GM21367 (cell line): ENCODE results near the gene HSPA12B.

Experiments used
- ATAC-seq: cut with Tn5 transposase; IDR thresholded peaks from one replicate; pipeline ENCODE4 v1.9.1; 2021; ENCODE audit not compliant: unreplicated experiment

The HSPA12B gene

DNA sequence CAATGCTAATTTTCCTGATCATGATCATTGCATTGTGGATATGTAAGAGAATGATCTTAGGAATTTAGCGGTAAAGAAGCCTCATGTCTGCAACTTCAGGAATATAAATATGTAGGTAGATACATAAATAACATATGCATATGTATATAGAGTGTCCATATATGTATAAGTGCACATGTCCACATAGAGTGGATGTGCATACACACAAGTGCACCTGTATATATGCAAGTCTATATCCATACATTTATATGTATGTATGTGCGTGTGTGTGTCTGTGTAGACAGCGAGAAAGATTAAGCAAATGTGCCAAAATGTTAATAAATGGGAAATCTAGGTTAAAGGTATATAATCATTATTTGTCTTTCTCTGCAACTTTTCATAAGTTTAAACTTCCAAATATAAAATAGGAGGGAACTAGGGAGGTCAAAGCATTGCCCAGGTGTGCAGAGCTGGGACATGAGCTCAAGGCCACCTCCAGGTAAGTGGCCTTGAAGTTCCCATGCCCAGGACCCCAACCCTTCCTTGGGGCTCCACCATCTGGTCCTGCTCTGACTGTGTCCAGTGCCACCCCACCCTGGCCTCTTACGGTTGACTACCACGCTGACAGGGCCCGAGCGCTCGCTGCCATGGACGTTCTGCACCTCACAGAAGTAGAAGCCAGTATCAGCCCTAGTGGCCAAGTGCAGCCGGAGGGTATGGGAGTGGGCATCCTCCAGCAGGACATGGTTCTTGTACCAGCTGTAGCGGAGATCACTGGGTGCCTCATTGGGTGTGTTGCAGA is 29.7 kb upstream of the HSPA12B start:
- ATAC-seq, result no peak

DNA sequence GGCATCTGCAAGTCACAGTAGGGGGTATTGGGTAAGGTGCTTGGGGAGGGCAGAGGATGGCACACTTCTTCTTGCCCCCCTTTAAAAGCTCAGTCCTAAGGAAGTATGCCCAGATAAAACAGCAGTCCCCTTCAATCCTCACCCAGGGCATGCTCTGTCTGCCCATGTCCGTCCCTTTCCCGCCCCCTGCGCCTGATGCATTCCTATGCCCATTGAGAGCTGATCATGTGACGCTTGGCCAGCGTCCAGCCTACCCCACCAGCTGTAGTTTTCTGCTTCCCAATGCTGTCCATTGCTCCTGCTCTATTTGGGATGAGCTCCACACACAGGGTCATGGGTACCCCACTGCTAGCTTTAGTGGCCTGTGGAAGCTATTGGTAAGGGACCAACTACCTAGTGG is 28.4 kb upstream of the HSPA12B start:
- ATAC-seq, result no peak

- ATAC-seq, result no peak
These were observed 27.0 kb upstream of the HSPA12B start for GRCh38 chr20:3705491-3705969.

GRCh38 chr20:3705970-3706739 is 26.3 kb upstream of the HSPA12B start:
- no peak for ATAC-seq

- ATAC-seq, result no peak
These were observed 25.5 kb upstream of the HSPA12B start for GRCh38 chr20:3706774-3707507.

GRCh38 chr20:3707508-3707899 is 25.0 kb upstream of the HSPA12B start:
- ATAC-seq, result no peak

GRCh38 chr20:3710011-3710466 is 22.4 kb upstream of the HSPA12B start:
- no peak for ATAC-seq

DNA sequence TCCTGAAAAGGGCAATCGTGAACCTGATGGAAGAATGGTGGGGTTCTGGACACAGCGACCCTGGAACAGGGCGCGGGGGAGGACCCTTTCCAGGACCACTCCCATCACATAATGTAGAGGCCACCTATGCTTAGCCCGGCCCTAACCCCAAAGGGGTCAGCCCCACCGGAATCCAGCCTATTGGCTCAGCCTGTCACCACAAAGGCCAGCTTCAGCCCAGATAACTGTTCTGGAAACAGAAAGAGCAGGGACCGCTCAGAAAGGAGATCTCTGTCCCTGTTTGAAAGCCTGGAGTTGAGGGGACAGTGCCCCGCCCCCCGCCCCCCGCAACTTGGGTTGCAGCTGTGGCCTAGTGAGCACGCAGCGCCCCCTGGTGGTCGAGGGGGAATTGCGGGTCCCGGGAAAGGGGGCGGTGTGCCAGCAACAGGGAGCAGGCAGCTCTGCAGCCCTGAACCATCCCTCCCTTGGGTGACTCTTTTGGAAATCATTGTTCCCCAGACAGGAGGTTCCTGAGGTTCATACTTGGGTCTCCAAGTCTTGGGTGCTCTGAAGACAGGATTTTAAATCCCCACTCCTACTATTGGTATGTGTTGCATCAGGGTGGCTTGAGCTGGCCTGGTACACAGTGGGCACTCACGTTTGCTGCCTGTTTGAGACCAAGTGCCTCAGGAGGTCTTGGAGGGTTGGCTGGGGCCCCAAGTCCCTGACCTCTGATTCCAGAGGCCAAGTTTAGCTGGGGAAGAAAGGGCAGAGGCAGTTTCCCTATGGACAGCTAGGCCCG is 21.6 kb upstream of the HSPA12B start:
- ATAC-seq, result no peak

GRCh38 chr20:3711484-3711941 is 21.0 kb upstream of the HSPA12B start:
- no peak for ATAC-seq

GRCh38 chr20:3712279-3712873 is 20.1 kb upstream of the HSPA12B start, which contains the start of gene SIGLEC1:
SIGLEC1 (minus strand) TSS chr20:3712600; CDS start chr20:3707128, 5,472 bp downstream.
- no peak for ATAC-seq

DNA sequence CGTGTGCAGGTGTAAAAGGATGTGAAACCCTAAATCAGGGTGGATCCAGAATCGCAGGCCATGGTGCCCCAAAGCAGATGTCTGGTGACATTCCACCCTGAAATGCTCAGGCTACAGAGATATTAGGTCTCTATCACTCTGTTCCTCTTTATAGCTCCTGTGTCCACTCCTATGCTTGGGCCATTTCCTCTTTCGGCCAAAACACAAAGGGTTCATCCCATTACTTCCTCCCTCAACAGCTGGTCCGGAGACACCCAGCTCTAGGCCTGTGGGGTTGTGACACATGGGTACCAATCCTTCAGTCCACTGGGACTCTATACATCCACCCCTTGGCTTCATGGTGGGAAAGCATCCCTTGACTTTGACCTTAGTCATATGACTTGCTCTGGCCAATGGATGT is 18.4 kb upstream of the HSPA12B start:
- ATAC-seq, result no peak

GRCh38 chr20:3716195-3716834 is 16.2 kb upstream of the HSPA12B start:
- ATAC-seq, result no peak

DNA sequence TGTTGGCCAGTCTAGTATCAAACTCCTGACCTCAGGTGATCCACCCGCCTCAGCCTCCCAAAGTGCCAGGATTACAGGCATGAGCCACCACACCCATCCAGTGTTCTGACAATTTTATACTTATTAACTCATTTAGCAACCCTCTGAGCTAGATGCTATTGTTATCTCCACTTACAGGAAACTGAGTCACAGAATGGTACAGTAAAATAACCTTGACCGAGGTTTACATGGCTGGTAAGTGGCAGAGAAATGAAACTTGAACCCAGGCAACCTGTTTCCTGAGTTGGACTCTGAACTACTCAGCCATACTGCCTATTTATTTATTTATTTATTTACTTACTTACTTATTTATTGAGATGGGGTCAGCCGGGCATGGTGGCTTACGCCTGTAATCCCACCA is 13.4 kb upstream of the HSPA12B start:
- ATAC-seq, result no peak

GRCh38 chr20:3720068-3720467 is 12.4 kb upstream of the HSPA12B start:
- ATAC-seq, result no peak

GRCh38 chr20:3720626-3721025 is 11.9 kb upstream of the HSPA12B start:
- no peak for ATAC-seq

- ATAC-seq, result no peak
These were observed 10.6 kb upstream of the HSPA12B start for GRCh38 chr20:3721912-3722311.

DNA sequence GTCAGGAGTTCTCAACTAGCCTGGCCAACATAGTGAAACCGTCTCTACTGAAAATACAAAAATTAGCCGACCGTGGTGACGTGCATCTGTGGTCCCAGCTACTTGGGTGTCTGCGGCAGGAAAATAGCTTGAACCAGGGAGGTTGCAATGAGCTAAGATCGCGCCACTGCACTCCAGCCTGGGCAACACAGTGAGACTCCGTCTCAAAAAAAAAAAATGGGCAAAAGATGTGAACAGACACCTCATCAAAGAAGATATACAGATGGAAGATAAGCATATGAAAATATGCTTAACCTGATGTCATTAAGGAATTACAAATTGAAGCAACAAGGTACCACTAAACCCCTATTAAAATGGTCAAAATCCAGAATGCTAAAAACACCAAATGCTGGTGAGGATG is 9.2 kb upstream of the HSPA12B start:
- ATAC-seq, result no peak

GRCh38 chr20:3724356-3724755 is 8.1 kb upstream of the HSPA12B start:
- no peak for ATAC-seq

- ATAC-seq, result no peak
These were observed 5.0 kb upstream of the HSPA12B start for GRCh38 chr20:3727401-3728021.
